Endothelial cell of umbilical vein (primary cell): Measurements from ENCODE around the gene SCGB3A1. TPM values are rescaled to one million over a fixed set of nuclear protein-coding genes. Genes with fewer than 3 reads are reported as not detected.

Experiments
- BruUV-seq: library from RNA; stranded (reverse); fragments of 400-500 nt; replicated peaks from 2 replicates; lab custom pipeline; 2021; lab: Mats Ljungman, UMichigan
- CTCF ChIA-PET: fragments of 300-600, 350-600 bp; sonication (Branson Sonifier 250); formaldehyde crosslinking; loops from one replicate; lab custom pipeline; 2021; ENCODE audit warnings: antibody characterized with exemption, inconsistent platforms; lab: Charles Lee
- POLR2A ChIA-PET: fragments of 300-600, 350-600 bp; sonication (Branson Sonifier 250); formaldehyde crosslinking; loops from one replicate; lab custom pipeline; 2021; ENCODE audit warnings: antibody characterized with exemption, inconsistent platforms; lab: Charles Lee
- DNase-seq: peaks from one replicate; pipeline ENCODE4 v3.0.0-alpha.2; 2011; ENCODE audit warnings: low read depth, low spot score
- FAIRE-seq: peaks from 2 replicates; lab custom pipeline; 2011; peaks lifted over from hg19 to GRCh38; lab: Jason Lieb, UNC
- H2AFZ ChIP-seq: 2 replicates; pipeline ENCODE4 v1.6.0; 2012; ENCODE audit warnings: low read depth, low read length, control low read depth, inconsistent platforms
- H3K27ac ChIP-seq: 2 replicates; pipeline ENCODE4 v1.5.1; 2011; ENCODE audit warnings: low read depth, mild to moderate bottlenecking, control low read depth, low read length, moderate library complexity; ENCODE audit not compliant: insufficient read depth
- H3K27me3 ChIP-seq, 2 experiments: 2 replicates each; pipeline versions ENCODE4 v1.6.0 to v1.6.1; 2011; ENCODE audit warnings: low read length in 2 of 2, mixed read lengths in 1 of 2; ENCODE audit not compliant: control insufficient read depth in 2 of 2, insufficient read depth in 2 of 2
- H3K36me3 ChIP-seq, 2 experiments: 2 replicates in 1 of 2; 3 replicates in 1 of 2; pipeline ENCODE4 v1.5.1; 2011; ENCODE audit warnings: low read length in 2 of 2, mild to moderate bottlenecking in 1 of 2, moderate library complexity in 1 of 2; ENCODE audit not compliant: control insufficient read depth in 2 of 2, insufficient read depth in 2 of 2; ENCODE audit errors: extremely low read depth in 1 of 2
- H3K4me1 ChIP-seq: 3 replicates; pipeline ENCODE4 v1.5.1; 2011; ENCODE audit warnings: mild to moderate bottlenecking, low read length; ENCODE audit not compliant: control insufficient read depth, insufficient read depth; ENCODE audit errors: extremely low read depth
- H3K4me2 ChIP-seq: 2 replicates; pipeline ENCODE4 v1.6.1; 2011; ENCODE audit warnings: low read length, control low read depth, mixed read lengths; ENCODE audit not compliant: insufficient read depth
- H3K4me3 ChIP-seq, 3 experiments: fragments of 200-600 bp in 1 of 3; sonication (generic), shearing (Covaris generic) in 1 of 3; replicated peaks in 1 of 3; 2 replicates each; pipeline ENCODE4 v1.5.1; 2011 to 2016; ENCODE audit warnings: control low read depth in 3 of 3, low read length in 3 of 3, mild to moderate bottlenecking in 2 of 3, inconsistent platforms in 1 of 3, low read depth in 1 of 3, moderate library complexity in 1 of 3; ENCODE audit not compliant: insufficient read depth in 1 of 3
- H3K79me2 ChIP-seq: 2 replicates; pipeline ENCODE4 v1.6.0; 2012; ENCODE audit warnings: low read length, inconsistent platforms; ENCODE audit not compliant: control insufficient read depth, insufficient read depth
- H3K9ac ChIP-seq: replicated peaks from 2 replicates; pipeline ENCODE3; 2011; ENCODE audit warnings: low read length, control low read depth; ENCODE audit not compliant: insufficient read depth; ENCODE audit errors: extremely low read depth
- H3K9me1 ChIP-seq: replicated peaks from 3 replicates; pipeline ENCODE4 v1.6.0; 2011; ENCODE audit warnings: mild to moderate bottlenecking, low read length; ENCODE audit not compliant: control insufficient read depth, insufficient read depth; ENCODE audit errors: extremely low read depth
- H3K9me3 ChIP-seq: replicated peaks from 2 replicates; pipeline ENCODE4 v1.5.1; 2012; ENCODE audit warnings: low read length, inconsistent platforms; ENCODE audit not compliant: control insufficient read depth, insufficient read depth
- H4K20me1 ChIP-seq: replicated peaks from 2 replicates; pipeline ENCODE3; 2011; ENCODE audit warnings: mild to moderate bottlenecking, low read length; ENCODE audit not compliant: control insufficient read depth, insufficient read depth; ENCODE audit errors: extremely low read depth
- EZH2 ChIP-seq: IDR thresholded peaks from 2 replicates; pipeline ENCODE4 v1.6.1; 2012; ENCODE audit warnings: borderline replicate concordance, low read depth, mild to moderate bottlenecking, moderate library complexity, low read length, inconsistent platforms; ENCODE audit not compliant: severe bottlenecking
- FOS ChIP-seq: IDR thresholded peaks from 2 replicates; pipeline ENCODE4 v1.6.1; 2011; ENCODE audit warnings: mild to moderate bottlenecking, low read length, moderate library complexity, borderline replicate concordance; ENCODE audit not compliant: insufficient read depth
- GATA2 ChIP-seq: IDR thresholded peaks from 2 replicates; pipeline ENCODE4 v1.7.0; 2011; ENCODE audit warnings: low read depth, mild to moderate bottlenecking, moderate library complexity, mixed read lengths, low read length; ENCODE audit not compliant: insufficient read length, insufficient read depth
- JUN ChIP-seq: IDR thresholded peaks from 2 replicates; pipeline ENCODE4 v1.6.1; 2011; ENCODE audit warnings: borderline replicate concordance, low read depth; ENCODE audit not compliant: insufficient read length, insufficient read depth
- MAX ChIP-seq: IDR thresholded peaks from 2 replicates; pipeline ENCODE4 v1.6.1; 2011; ENCODE audit not compliant: insufficient read depth, insufficient read length
- MYC ChIP-seq: IDR thresholded peaks from one replicate; pipeline ENCODE4 v1.6.1; 2011; ENCODE audit warnings: mild to moderate bottlenecking, low read depth, low read length
- POLR2A ChIP-seq: IDR thresholded peaks from 2 replicates; pipeline ENCODE4 v1.6.1; 2012; ENCODE audit warnings: low read depth, mild to moderate bottlenecking, control low read depth, low read length
- POLR2AphosphoS5 ChIP-seq: IDR thresholded peaks from 2 replicates; pipeline ENCODE4 v1.6.1; 2012; ENCODE audit warnings: low read depth, mild to moderate bottlenecking, control low read depth, low read length, moderate library complexity; ENCODE audit not compliant: insufficient read depth
- dilution Hi-C: fragments of 300-500 bp; cut with MboI; formaldehyde crosslinking; loops from one replicate; pipeline ENCODE4 v1.15.0; 2019; ENCODE audit warnings: low sequenced_read_pairs; ENCODE audit not compliant: extremely low pct_ligation_motif_present
- intact Hi-C: fragments of 100-400 bp; cut with micrococcal nuclease; formaldehyde crosslinking; loops from one replicate; pipeline ENCODE4 v1.10.0; 2022
- polyA plus RNA-seq, 4 experiments: library from polyadenylated mRNA; depleted of rRNA in 3 of 4; stranded (reverse) in 3 of 4; unstranded in 1 of 4; fragments of >200 nt; gene quantifications; 2 replicates each; pipeline versions ENCODE4 v1.2.1 to v1.2.3, GENCODE V29; 2011 to 2012; ENCODE audit warnings: missing spikeins in 1 of 4
- total RNA-seq: library from RNA; stranded (reverse); gene quantifications from 2 replicates; pipeline ENCODE4 v1.2.3, GENCODE V29; 2021
- TF ChIP-seq, protein P1 (sequence below), 2 donors: IDR thresholded peaks; 1 replicate in 1 of 2; 2 replicates in 1 of 2; pipeline ENCODE4 v1.5.1; 2011; ENCODE audit warnings: low read length in 2 of 2, mild to moderate bottlenecking in 2 of 2, moderate library complexity in 2 of 2, control low read depth in 1 of 2, inconsistent platforms in 1 of 2, low read depth in 1 of 2; ENCODE audit not compliant: insufficient read depth in 1 of 2; ENCODE audit errors: extremely low read depth in 1 of 2

Gene SCGB3A1
- total and polyA plus RNA-seq, 2 donors (not counting 3 experiments of a cell fraction or from before 2014, with no cell fraction given) = 0.73 TPM; not detected in 1

DNA sequence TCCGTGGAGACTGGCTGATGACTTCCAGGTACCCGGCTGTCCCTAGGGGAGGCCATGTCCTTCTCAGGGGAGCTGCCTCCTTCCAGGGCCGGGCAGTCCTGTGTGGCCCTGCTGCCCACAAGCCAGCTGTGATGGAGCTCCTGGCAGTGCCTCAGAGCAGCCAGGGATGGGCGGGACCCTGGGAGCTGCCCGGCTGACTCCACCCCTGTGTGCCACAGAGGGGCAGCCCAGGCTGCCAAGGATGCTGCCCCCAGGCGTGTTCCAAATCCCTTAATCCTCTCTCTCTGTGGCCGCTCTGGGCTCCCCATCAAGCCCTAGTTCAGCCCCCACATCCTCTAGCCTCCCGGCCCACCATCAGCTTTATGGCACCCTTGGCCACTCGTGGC lies 7.0 kb upstream of the SCGB3A1 start:
- DNase-seq = no peak
- Histone ChIP-seq H3K79me2 (no peaks in the 10 kb centered on the region), H4K20me1 (no peaks in the 10 kb centered on the region), H3K9me1 (no peaks in the 10 kb centered on the region), H3K4me2 (no peak overlapping the region), H3K9me3 (no peaks in the 10 kb centered on the region), H3K9ac (no peak overlapping the region), H3K27ac (no peak overlapping the region), H3K4me3 (no peak overlapping the region), H3K36me3 (no peaks in the 10 kb centered on the region), H2AFZ (no peak overlapping the region), H3K4me1 (peaks cover 3% of the 10 kb centered on the region), H3K27me3 (no peaks in the 10 kb centered on the region)
- CTCF ChIA-PET = no interaction called here
- POLR2A ChIA-PET = no interaction called here
- TF ChIP-seq JUN (no peak), MAX (no peak), POLR2AphosphoS5 (no peak), MYC (no peak), POLR2A (no peak), EZH2 (no peak), GATA2 (no peak), FOS (no peak)
- TF ChIP-seq, protein P1, sequence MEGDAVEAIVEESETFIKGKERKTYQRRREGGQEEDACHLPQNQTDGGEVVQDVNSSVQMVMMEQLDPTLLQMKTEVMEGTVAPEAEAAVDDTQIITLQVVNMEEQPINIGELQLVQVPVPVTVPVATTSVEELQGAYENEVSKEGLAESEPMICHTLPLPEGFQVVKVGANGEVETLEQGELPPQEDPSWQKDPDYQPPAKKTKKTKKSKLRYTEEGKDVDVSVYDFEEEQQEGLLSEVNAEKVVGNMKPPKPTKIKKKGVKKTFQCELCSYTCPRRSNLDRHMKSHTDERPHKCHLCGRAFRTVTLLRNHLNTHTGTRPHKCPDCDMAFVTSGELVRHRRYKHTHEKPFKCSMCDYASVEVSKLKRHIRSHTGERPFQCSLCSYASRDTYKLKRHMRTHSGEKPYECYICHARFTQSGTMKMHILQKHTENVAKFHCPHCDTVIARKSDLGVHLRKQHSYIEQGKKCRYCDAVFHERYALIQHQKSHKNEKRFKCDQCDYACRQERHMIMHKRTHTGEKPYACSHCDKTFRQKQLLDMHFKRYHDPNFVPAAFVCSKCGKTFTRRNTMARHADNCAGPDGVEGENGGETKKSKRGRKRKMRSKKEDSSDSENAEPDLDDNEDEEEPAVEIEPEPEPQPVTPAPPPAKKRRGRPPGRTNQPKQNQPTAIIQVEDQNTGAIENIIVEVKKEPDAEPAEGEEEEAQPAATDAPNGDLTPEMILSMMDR (IDR thresholded peaks at IDR 0.05; ENCODE audit: extremely low read depth in 1 of 2, insufficient read depth in 1 of 2, low read depth in 1 of 2, low read length in 2 of 2) = no peak
- FAIRE-seq = no peak
- dilution Hi-C loops = no loop called here
- intact Hi-C loops = no loop called here
- no TSS peak for BruUV-seq
